GM04504 (cell line): Measurements from ENCODE around the gene FTCD.

Source experiments
- DNase-seq: peaks from one replicate; pipeline ENCODE4 v3.0.0-alpha.2; 2012; ENCODE audit warnings: low read depth

The FTCD gene

DNA sequence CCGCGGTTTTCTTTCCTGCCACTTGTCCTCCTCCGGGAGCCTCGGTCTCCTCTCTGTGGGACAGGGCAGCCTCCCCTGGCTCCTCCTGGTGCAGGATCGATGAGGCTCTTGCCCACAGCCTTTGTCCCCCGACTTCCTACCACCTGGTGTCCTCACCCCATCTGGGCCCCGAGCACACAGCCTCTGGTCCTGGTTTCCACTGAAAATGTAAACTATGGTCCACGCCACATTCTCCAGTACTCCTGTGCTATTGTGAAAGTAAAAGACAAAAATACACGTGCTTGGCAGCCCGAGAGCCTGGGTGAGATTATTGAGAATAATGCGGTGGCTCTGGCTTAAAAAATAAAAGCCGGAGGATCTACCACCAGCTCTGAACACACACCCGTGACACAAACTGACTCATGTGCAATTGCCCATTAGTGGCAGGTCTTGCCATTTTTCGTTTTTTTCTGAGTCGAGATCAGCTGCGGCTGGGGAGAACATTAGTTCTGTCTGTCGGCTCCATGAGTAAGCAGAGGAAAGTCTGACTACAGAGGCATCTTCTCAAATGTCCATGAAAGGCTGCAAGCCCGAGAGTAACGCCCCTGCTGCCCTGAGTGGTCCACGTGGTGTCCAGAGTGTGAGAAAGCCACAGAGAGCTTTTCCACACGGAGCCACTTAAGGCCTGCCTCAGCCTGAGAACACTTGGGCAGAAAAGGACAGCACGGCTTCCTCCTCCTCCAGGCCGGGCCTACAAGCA lies 63.2 kb downstream of the FTCD start:
- peak; percentile 99 for DNase-seq

DNA sequence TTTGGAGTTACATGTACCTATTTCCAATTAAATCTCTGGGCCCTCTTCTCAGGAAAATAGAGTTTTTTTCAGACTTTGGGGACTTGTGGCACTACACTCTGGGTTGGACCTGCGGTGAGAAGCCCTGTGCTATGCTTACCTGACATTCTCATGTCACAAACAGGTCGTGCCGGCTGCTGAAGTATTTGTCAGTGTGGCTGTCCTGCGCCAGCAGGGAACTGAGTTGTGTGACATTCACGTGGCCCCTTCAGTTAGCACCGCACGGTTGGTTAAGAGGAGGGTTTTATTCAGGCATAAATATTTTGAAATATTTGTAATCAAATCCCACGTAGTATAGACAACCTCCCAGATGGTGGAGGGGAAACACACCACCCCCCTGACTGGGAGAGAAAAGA lies 63.8 kb downstream of the FTCD start:
- no peak for DNase-seq

GRCh38 chr21:46091118-46091517 lies 64.3 kb downstream of the FTCD start:
- no peak for DNase-seq

DNA sequence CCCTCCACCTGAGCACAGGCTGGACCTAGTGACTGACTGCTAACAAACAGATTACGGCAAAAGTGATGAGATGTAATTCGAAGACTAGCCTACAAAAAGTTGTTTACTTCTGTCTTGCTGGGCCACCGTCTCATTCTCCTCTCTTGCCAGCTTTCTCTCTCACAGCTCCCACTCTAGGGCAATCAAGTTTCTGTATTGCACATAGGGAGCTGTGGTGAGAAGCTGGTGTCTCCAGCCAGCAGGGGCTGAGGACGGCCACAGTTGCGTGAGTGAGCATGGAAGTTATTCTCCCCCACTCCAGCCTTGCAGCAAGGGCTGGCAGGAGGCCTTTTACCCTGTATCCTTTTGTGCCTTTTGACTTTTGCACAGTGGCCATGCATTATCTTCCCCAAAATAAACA lies 66.1 kb downstream of the FTCD start:
- no peak for DNase-seq

GRCh38 chr21:46088189-46088588 lies 67.2 kb downstream of the FTCD start:
- DNase-seq: no peak

DNA sequence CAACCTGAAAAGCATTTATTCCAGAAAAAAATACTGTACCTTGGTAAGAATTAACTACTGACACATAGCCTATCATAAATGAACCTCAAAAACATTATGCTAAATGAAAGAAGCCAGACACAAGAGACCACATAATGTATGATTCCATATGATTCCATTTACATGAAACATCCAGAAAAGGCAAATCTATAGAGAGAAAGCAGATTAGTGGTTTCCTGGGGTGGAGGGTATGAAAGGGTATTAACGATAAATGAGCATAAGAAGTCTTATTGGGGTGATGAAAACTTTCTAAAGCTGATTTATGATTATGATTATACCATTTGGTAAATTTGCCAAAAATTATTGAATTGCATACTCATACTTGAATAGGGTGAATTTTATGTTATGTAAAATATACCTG lies 67.7 kb downstream of the FTCD start:
- DNase-seq: no peak
